ENCODE results near the gene NOB1.
"Not testable (repeated sequence)": the region's sequence is repeated elsewhere in the genome, so short reads cannot be mapped to it uniquely, and the experiment has no call there.

NOB1 gene

GRCh38 chr16:69761983-69762813 lies 7.5 kb upstream of the NOB1 start, which contains the start of gene WWP2:
Gene WWP2 (plus strand): TSS chr16:69762332. CDS start chr16:69787011, 24,679 bp downstream.
- DNase-seq (ENCODE audit: low read depth), result peak; percentile 59

GRCh38 chr16:69757375-69757774 lies 2.6 kb upstream of the NOB1 start:
- not testable (repeated sequence) for DNase-seq (ENCODE audit: low read depth)

GRCh38 chr16:69756705-69757104 lies 2.0 kb upstream of the NOB1 start:
- DNase-seq (ENCODE audit: low read depth), result no peak

- no peak for DNase-seq (ENCODE audit: low read depth)
These were observed 620 bp downstream of the NOB1 start for GRCh38 chr16:69754143-69754468.

- no peak for DNase-seq (ENCODE audit: low read depth)
These were observed 5.9 kb downstream of the NOB1 start for GRCh38 chr16:69748694-69749345.

GRCh38 chr16:69747115-69747514 lies 7.6 kb downstream of the NOB1 start:
- no peak for DNase-seq (ENCODE audit: low read depth)

- DNase-seq (ENCODE audit: low read depth), result no peak
These were observed 8.8 kb downstream of the NOB1 start for GRCh38 chr16:69745959-69746358.

- no peak for DNase-seq (ENCODE audit: low read depth)
These were observed 9.5 kb downstream of the NOB1 start for GRCh38 chr16:69745232-69745612.

GRCh38 chr16:69744363-69745231 lies 10.1 kb downstream of the NOB1 start:
- no peak for DNase-seq (ENCODE audit: low read depth)

- no peak for DNase-seq (ENCODE audit: low read depth)
These were observed 12.5 kb downstream of the NOB1 start for GRCh38 chr16:69741951-69742904.

- DNase-seq (ENCODE audit: low read depth), result no peak
These were observed 13.2 kb downstream of the NOB1 start for GRCh38 chr16:69741519-69741918.

GRCh38 chr16:69732101-69732500 lies 22.6 kb downstream of the NOB1 start:
- DNase-seq (ENCODE audit: low read depth), result no peak

GRCh38 chr16:69731280-69731679 lies 23.4 kb downstream of the NOB1 start:
- DNase-seq (ENCODE audit: low read depth), result not testable (repeated sequence)

- DNase-seq (ENCODE audit: low read depth), result not testable (repeated sequence)
These were observed 25.7 kb downstream of the NOB1 start for GRCh38 chr16:69729030-69729429.

- DNase-seq (ENCODE audit: low read depth), result no peak
These were observed 26.8 kb downstream of the NOB1 start for GRCh38 chr16:69727916-69728270.

GRCh38 chr16:69726313-69727060 lies 28.2 kb downstream of the NOB1 start, which contains the start of gene NQO1:
Gene NQO1 (minus strand): TSS chr16:69726560. CDS start chr16:69726439, 121 bp downstream.
- peak; percentile 74 for DNase-seq (ENCODE audit: low read depth)

GRCh38 chr16:69725480-69726312 lies 29.0 kb downstream of the NOB1 start:
- no peak for DNase-seq (ENCODE audit: low read depth)

GRCh38 chr16:69724981-69725479 lies 29.7 kb downstream of the NOB1 start:
- DNase-seq (ENCODE audit: low read depth), result no peak

- no peak for DNase-seq (ENCODE audit: low read depth)
These were observed 30.3 kb downstream of the NOB1 start for GRCh38 chr16:69724414-69724873.

All from stimulated activated CD8-positive, alpha-beta memory T cell treated with anti-CD3 and anti-CD28 coated beads, Interleukin-15, amount 100 ng/mL, for 24 hours (primary cell).